CD4-positive, alpha-beta T cell (primary cell): Measurements from ENCODE around the gene C3. TPM values are rescaled to one million over a fixed set of nuclear protein-coding genes. Genes with fewer than 3 reads are reported as not detected.

Experiments used
- ATAC-seq: fragments of 200-7000 bp; cut with Tn5 transposase; one replicate; pipeline ENCODE4 v1.10.0; 2022; ENCODE audit warnings: mild to moderate bottlenecking; ENCODE audit not compliant: poor library complexity
- CTCF ChIA-PET: fragments of 350-600 bp; sonication (Branson Sonifier 250); formaldehyde crosslinking; loops from one replicate; lab custom pipeline; 2021; ENCODE audit warnings: antibody characterized with exemption, inconsistent platforms; lab: Charles Lee
- POLR2A ChIA-PET: fragments of 350-600 bp; sonication (Branson Sonifier 250); formaldehyde crosslinking; loops from one replicate; lab custom pipeline; 2021; ENCODE audit warnings: antibody characterized with exemption, inconsistent platforms; lab: Charles Lee
- DNase-seq, 14 experiments: peaks; one replicate each; pipeline ENCODE4 v3.0.0-alpha.2; 2013 to 2020; ENCODE audit warnings: mixed read lengths in 2 of 14
- H3K27ac ChIP-seq, 2 donors: one replicate each; pipeline versions ENCODE4 v1.5.1 to v1.7.0; 2013; ENCODE audit warnings: low read length in 2 of 2, low read depth in 1 of 2, mild to moderate bottlenecking in 1 of 2
- H3K27me3 ChIP-seq, 2 experiments: 1 replicate in 1 of 2; 2 replicates in 1 of 2; pipeline versions ENCODE4 v1.6.1 to v1.7.0; 2013; ENCODE audit warnings: low read length in 2 of 2, control low read depth in 1 of 2, mild to moderate bottlenecking in 1 of 2, moderate library complexity in 1 of 2; ENCODE audit not compliant: insufficient read depth in 2 of 2, control insufficient read depth in 1 of 2
- H3K36me3 ChIP-seq: one replicate; pipeline ENCODE4 v1.6.1; 2013; ENCODE audit warnings: low read length, control low read depth; ENCODE audit not compliant: insufficient read depth
- H3K4me1 ChIP-seq: one replicate; pipeline ENCODE4 v1.6.1; 2013; ENCODE audit warnings: low read length, control low read depth; ENCODE audit not compliant: insufficient read depth
- H3K4me3 ChIP-seq: one replicate; pipeline ENCODE4 v1.5.1; 2013; ENCODE audit warnings: mild to moderate bottlenecking, low read length, moderate library complexity
- H3K9me3 ChIP-seq, 2 experiments: 1 replicate in 1 of 2; 2 replicates in 1 of 2; pipeline versions ENCODE4 v1.6.1 to v1.7.0; 2013; ENCODE audit warnings: low read length in 2 of 2, mild to moderate bottlenecking in 2 of 2, control low read depth in 1 of 2, moderate library complexity in 1 of 2; ENCODE audit not compliant: control insufficient read depth in 1 of 2, insufficient read depth in 1 of 2
- H3K27ac Mint-ChIP-seq: one replicate; pipeline ENCODE4 v1.8.0; 2020; ENCODE audit warnings: mixed read lengths
- H3K27me3 Mint-ChIP-seq: one replicate; pipeline ENCODE4 v1.8.0; 2021; ENCODE audit warnings: mixed read lengths
- H3K36me3 Mint-ChIP-seq: one replicate; pipeline ENCODE4 v1.8.0; 2021; ENCODE audit warnings: low read depth, mixed read lengths
- H3K4me1 Mint-ChIP-seq: one replicate; pipeline ENCODE4 v1.8.0; 2021; ENCODE audit warnings: low read depth, mixed read lengths
- H3K4me3 Mint-ChIP-seq: one replicate; pipeline ENCODE4 v1.8.0; 2020; ENCODE audit warnings: mild to moderate bottlenecking, mixed read lengths
- H3K9me3 Mint-ChIP-seq: one replicate; pipeline ENCODE4 v1.8.0; 2020; ENCODE audit warnings: mixed read lengths
- intact Hi-C, 2 experiments: fragments of 100-400 bp; cut with DNase I in 1 of 2; cut with micrococcal nuclease in 1 of 2; formaldehyde crosslinking; loops; one replicate each; pipeline versions ENCODE4 v1.15.1 to v1.9.0; 2023 to 2025; cut with DNase I, micrococcal nuclease
- total RNA-seq, 174 experiments: library from RNA in 2 of 174; stranded (reverse) in 2 of 174; gene quantifications; one replicate each; pipeline ENCODE4 v1.2.3 and lab custom pipeline; 2021 to 2026
- TF ChIP-seq, protein P1 (sequence below): fragments of 200-600 bp; IDR thresholded peaks from one replicate; pipeline ENCODE4 v1.8.0; 2022; ENCODE audit warnings: antibody characterized with exemption, mild to moderate bottlenecking

Gene C3
- total RNA-seq, 2 experiments from 2014 or later = 0.55 TPM; not detected in 1

DNA sequence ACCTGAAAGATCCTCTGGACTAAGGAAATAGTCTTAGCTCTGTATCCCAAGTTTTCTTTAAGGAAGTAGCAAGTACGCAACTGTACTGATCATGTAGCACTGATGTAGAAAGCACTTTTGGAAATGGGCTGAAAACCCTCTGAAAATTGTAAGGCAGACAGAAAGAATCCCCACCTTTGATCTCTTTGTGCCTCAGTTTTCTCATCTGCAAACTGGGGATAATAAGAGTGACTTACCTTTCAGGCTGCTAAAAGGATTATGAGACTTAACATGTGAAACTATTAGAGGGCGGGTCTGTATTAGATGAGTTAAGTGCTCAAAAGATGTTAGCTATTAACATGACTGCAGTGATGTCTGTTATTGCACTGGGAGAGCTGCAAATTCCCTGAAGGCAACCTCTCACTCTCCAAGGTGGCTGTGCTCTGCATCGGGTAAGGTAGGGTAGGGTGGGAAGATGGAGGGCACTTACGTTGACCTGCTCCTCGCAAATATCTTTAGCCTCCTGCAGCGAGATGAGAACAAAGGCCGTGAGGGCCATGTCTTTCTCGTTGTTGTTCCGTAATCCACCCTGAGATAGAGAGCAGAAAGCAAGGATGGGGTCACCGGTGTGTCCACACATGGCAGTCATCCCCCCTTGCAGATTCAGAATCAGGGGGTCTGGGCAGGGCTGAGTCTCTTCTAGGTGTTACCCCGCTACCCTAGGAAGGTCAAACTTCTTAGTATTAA, 30.1 kb downstream of the C3 start:
- intact Hi-C loops = no loop called here
- ChIA-PET POLR2A (interaction anchor here (0.7 kb wide), 1 partner anchor 178 kb away, joined by 3 read pairs; no protein-coding TSS in a partner anchor), CTCF (no interaction called here)
- Mint-ChIP-seq H3K27ac (no peak overlapping the region), H3K27me3 (no peaks in the 10 kb centered on the region), H3K36me3 (no peaks in the 10 kb centered on the region), H3K4me3 (no peak overlapping the region), H3K9me3 (no peaks in the 10 kb centered on the region), H3K4me1 (no peaks in the 10 kb centered on the region)
- no peaks in the 10 kb centered on the region for H3K36me3 ChIP-seq
- TF ChIP-seq, protein P1, sequence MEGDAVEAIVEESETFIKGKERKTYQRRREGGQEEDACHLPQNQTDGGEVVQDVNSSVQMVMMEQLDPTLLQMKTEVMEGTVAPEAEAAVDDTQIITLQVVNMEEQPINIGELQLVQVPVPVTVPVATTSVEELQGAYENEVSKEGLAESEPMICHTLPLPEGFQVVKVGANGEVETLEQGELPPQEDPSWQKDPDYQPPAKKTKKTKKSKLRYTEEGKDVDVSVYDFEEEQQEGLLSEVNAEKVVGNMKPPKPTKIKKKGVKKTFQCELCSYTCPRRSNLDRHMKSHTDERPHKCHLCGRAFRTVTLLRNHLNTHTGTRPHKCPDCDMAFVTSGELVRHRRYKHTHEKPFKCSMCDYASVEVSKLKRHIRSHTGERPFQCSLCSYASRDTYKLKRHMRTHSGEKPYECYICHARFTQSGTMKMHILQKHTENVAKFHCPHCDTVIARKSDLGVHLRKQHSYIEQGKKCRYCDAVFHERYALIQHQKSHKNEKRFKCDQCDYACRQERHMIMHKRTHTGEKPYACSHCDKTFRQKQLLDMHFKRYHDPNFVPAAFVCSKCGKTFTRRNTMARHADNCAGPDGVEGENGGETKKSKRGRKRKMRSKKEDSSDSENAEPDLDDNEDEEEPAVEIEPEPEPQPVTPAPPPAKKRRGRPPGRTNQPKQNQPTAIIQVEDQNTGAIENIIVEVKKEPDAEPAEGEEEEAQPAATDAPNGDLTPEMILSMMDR = no peak
- H3K4me1 ChIP-seq = no peaks in the 10 kb centered on the region
- H3K4me3 ChIP-seq = no peak overlapping the region
- peaks cover 0 to 2% of the 10 kb centered on the region in 2 experiments for H3K27me3 ChIP-seq
- H3K27ac ChIP-seq = no peak overlapping the region
- ATAC-seq (no peak), DNase-seq (no peak)
- peaks cover 0 to 4% of the 10 kb centered on the region in 2 experiments for H3K9me3 ChIP-seq

DNA sequence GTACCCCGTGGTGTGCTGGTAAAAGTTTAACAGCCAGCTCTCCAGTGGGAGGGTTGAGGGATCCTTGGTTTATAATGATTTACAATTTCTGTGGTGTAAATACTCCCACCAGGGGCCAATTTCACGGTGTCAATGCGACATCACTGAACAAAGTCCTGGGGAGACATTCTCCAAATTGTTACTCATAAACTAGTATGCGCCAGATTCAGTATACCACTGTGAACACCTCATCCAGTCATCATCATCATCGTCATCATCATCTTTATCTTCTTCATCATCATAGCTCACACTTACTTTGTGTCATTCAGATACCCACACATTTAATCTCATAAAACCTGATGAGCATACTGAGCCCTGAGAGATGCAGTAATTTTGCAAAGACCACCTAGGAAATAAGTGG, 33.3 kb downstream of the C3 start:
- H3K27ac Mint-ChIP-seq = no peak overlapping the region
- TF ChIP-seq, protein P1 = no peak
- ChIA-PET POLR2A (no interaction called here), CTCF (no interaction called here)
- no peaks in the 10 kb centered on the region for H3K4me1 Mint-ChIP-seq
- Histone ChIP-seq H3K4me3 (no peak overlapping the region), H3K36me3 (no peaks in the 10 kb centered on the region), H3K4me1 (no peaks in the 10 kb centered on the region), H3K27ac (no peak overlapping the region), H3K9me3 (no peaks in the 10 kb centered on the region), H3K27me3 (peaks cover 0 to 2% of the 10 kb centered on the region in 2 experiments)
- H3K4me3 Mint-ChIP-seq = no peak overlapping the region
- H3K27me3 Mint-ChIP-seq = no peaks in the 10 kb centered on the region
- intact Hi-C loops = no loop called here
- ATAC-seq (no peak), DNase-seq (no peak)
- H3K36me3 Mint-ChIP-seq = no peaks in the 10 kb centered on the region
- no peaks in the 10 kb centered on the region for H3K9me3 Mint-ChIP-seq

DNA sequence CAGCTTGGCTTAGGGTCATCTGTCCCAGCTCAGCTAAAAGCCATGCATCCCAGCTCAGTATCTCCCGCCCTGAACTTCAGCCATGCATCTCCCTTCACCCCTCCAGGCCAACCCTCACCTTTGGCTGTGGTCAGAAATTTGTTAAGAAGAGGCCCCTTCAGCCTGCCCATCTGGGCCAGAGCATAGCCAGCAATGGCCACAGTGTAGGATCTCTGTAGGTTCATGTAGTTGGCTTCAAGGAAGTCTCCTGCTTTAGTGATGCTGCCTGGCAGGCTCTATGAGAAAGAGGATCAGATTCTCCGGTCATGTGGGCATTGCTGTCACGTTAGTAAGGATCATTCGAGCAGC, 33.8 kb downstream of the C3 start:
- CTCF ChIA-PET = no interaction called here
- intact Hi-C loops = no loop called here
- Mint-ChIP-seq H3K36me3 (no peaks in the 10 kb centered on the region), H3K27me3 (no peaks in the 10 kb centered on the region), H3K4me1 (no peaks in the 10 kb centered on the region), H3K27ac (no peak overlapping the region), H3K4me3 (no peak overlapping the region), H3K9me3 (no peaks in the 10 kb centered on the region)
- no peaks in the 10 kb centered on the region for H3K4me1 ChIP-seq
- POLR2A ChIA-PET = no interaction called here
- no peaks in the 10 kb centered on the region for H3K36me3 ChIP-seq
- no peak overlapping the region for H3K27ac ChIP-seq
- no peak for ATAC-seq
- H3K27me3 ChIP-seq = no peaks in the 10 kb centered on the region
- DNase-seq = no peak
- TF ChIP-seq, protein P1 = no peak
- H3K4me3 ChIP-seq = no peak overlapping the region
- no peaks in the 10 kb centered on the region for H3K9me3 ChIP-seq
